Ishikawa (cell line): Measurements from ENCODE around the gene PRCD.

ENCODE experiments used
- CREB1 ChIP-seq: IDR thresholded peaks from 2 replicates; pipeline ENCODE4 v1.6.1; 2012; ENCODE audit warnings: low read depth
- EP300 ChIP-seq: IDR thresholded peaks from 2 replicates; pipeline ENCODE4 v1.6.1; 2012; ENCODE audit warnings: borderline replicate concordance
- NFIC ChIP-seq: IDR thresholded peaks from 2 replicates; pipeline ENCODE4 v1.6.1; 2012
- RAD21 ChIP-seq: IDR thresholded peaks from 2 replicates; pipeline ENCODE4 v1.6.1; 2012; ENCODE audit warnings: low read depth
- YY1 ChIP-seq: IDR thresholded peaks from 2 replicates; pipeline ENCODE4 v1.6.1; 2012; ENCODE audit warnings: low read depth

- TF ChIP-seq EP300 (no peak), NFIC (no peak), CREB1 (no peak), YY1 (no peak), RAD21 (no peak)
Observed at GRCh38 chr17:76521262-76521661, 18.6 kb upstream of the PRCD start.
